EL (cell line): Measurements from ENCODE around the gene CCDC97.
A peak's percentile ranks its signal among the peaks of the same experiment; 100 is the strongest.
"Not testable (repeated sequence)": the region's sequence is repeated elsewhere in the genome, so short reads cannot be mapped to it uniquely, and the experiment has no call there.

Experiments
- DNase-seq: peaks from one replicate; pipeline ENCODE4 v3.0.0-alpha.2; 2016

The CCDC97 gene

GRCh38 chr19:41367848-41368301, 57.9 kb downstream of the CCDC97 start:
- DNase-seq: peak; percentile 90

- no peak for DNase-seq
Measured at GRCh38 chr19:41369769-41370168, 59.8 kb downstream of the CCDC97 start.

- DNase-seq: not testable (repeated sequence)
Measured at GRCh38 chr19:41371119-41371518, 61.1 kb downstream of the CCDC97 start.

- DNase-seq: no peak
Measured at GRCh38 chr19:41371541-41371940, 61.6 kb downstream of the CCDC97 start.

GRCh38 chr19:41372501-41372900, 62.5 kb downstream of the CCDC97 start:
- no peak for DNase-seq

- DNase-seq: peak; percentile 92
Measured at GRCh38 chr19:41373993-41374392, 64.0 kb downstream of the CCDC97 start.
